Activated CD4-positive, alpha-beta T cell treated with anti-CD3 and anti-CD28 coated beads, Interleukin-2, amount 10 ng/mL, durations not matched to agents 24 days and 14 days (primary cell): ENCODE data around the gene HAUS7. TPM values are rescaled to one million over a fixed set of nuclear protein-coding genes. Genes with fewer than 3 reads are reported as not detected.

Experiments
- DNase-seq: peaks from one replicate; pipeline ENCODE4 v3.0.0; 2022
- H3K27ac Mint-ChIP-seq: one replicate; pipeline ENCODE4 v1.8.0; 2022; ENCODE audit warnings: mild to moderate bottlenecking, mixed read lengths
- H3K27me3 Mint-ChIP-seq: one replicate; pipeline ENCODE4 v1.8.0; 2022; ENCODE audit warnings: mixed read lengths
- H3K36me3 Mint-ChIP-seq: one replicate; pipeline ENCODE4 v1.8.0; 2022; ENCODE audit warnings: low read depth, mild to moderate bottlenecking, mixed read lengths
- H3K4me1 Mint-ChIP-seq: one replicate; pipeline ENCODE4 v1.8.0; 2021; ENCODE audit warnings: mixed read lengths
- H3K4me3 Mint-ChIP-seq: one replicate; pipeline ENCODE4 v1.8.0; 2022; ENCODE audit warnings: mild to moderate bottlenecking, moderate library complexity, mixed read lengths
- H3K9me3 Mint-ChIP-seq: one replicate; pipeline ENCODE4 v1.8.0; 2021; ENCODE audit warnings: mixed read lengths
- intact Hi-C: fragments of 100-400 bp; cut with micrococcal nuclease; formaldehyde crosslinking; loops from one replicate; pipeline ENCODE4 v1.15.1; 2023
- total RNA-seq: library from RNA; stranded (reverse); gene quantifications from 2 replicates; pipeline ENCODE4 v1.2.3, GENCODE V29; 2022

The HAUS7 gene
- total RNA-seq, result 75.7 and 79.4 TPM in 2 replicates

GRCh38 chrX:153470411-153471363, at the start of gene HAUS7:
Gene HAUS7 (minus strand): TSS chrX:153470576. CDS start chrX:153470557, 19 bp downstream.
- H3K27me3 Mint-ChIP-seq, result peaks cover 2% of the 10 kb centered on the region
- no peaks in the 10 kb centered on the region for H3K9me3 Mint-ChIP-seq
- peak within 1 kb of the TSS; percentile 86 for H3K4me3 Mint-ChIP-seq
- peak; percentile 95 for DNase-seq
- H3K27ac Mint-ChIP-seq, result peak within 1 kb of the TSS; percentile 84
- peaks cover 4% of the 10 kb centered on the region for H3K4me1 Mint-ChIP-seq
- H3K36me3 Mint-ChIP-seq, result peaks cover 4% of the 10 kb centered on the region
- intact Hi-C loops, result loop anchor here (1.0 to 10.0 kb wide), 6 partner anchors 37 to 638 kb away; partner anchors contain the start of genes ABCD1, BCAP31, CCNQ and CETN2

GRCh38 chrX:153519569-153520286, 49.4 kb upstream of the HAUS7 start:
- no peak overlapping the region for H3K27ac Mint-ChIP-seq
- DNase-seq, result no peak
- no peaks in the 10 kb centered on the region for H3K9me3 Mint-ChIP-seq
- H3K27me3 Mint-ChIP-seq, result peaks cover 20% of the 10 kb centered on the region
- intact Hi-C loops, result no loop called here
- no peaks in the 10 kb centered on the region for H3K4me1 Mint-ChIP-seq
- no peak overlapping the region for H3K4me3 Mint-ChIP-seq
- H3K36me3 Mint-ChIP-seq, result no peaks in the 10 kb centered on the region

GRCh38 chrX:153517946-153518834, 47.8 kb upstream of the HAUS7 start:
- Mint-ChIP-seq H3K36me3 (no peaks in the 10 kb centered on the region), H3K27ac (no peak overlapping the region)

GRCh38 chrX:153517423-153517822, 47.0 kb upstream of the HAUS7 start, which contains the start of gene ATP2B3:
Gene ATP2B3 (plus strand): TSS chrX:153517642. CDS start chrX:153536248, 18,606 bp downstream.
- Mint-ChIP-seq H3K27ac (no peak within 1 kb of the TSS), H3K27me3 (peaks cover 18% of the 10 kb centered on the region), H3K9me3 (no peaks in the 10 kb centered on the region), H3K36me3 (no peaks in the 10 kb centered on the region), H3K4me1 (no peaks in the 10 kb centered on the region), H3K4me3 (no peak within 1 kb of the TSS)
- no peak for DNase-seq
- intact Hi-C loops, result no loop called here

More at GRCh38 chrX:153517946-153518834, 47.8 kb upstream of the HAUS7 start:
- intact Hi-C loops, result no loop called here
- no peak overlapping the region for H3K4me3 Mint-ChIP-seq
- DNase-seq, result no peak
- H3K9me3 Mint-ChIP-seq, result no peaks in the 10 kb centered on the region
- H3K4me1 Mint-ChIP-seq, result no peaks in the 10 kb centered on the region
- peaks cover 18% of the 10 kb centered on the region for H3K27me3 Mint-ChIP-seq

- intact Hi-C loops, result no loop called here
- H3K4me3 Mint-ChIP-seq, result no peak overlapping the region
- no peak for DNase-seq
Observed at GRCh38 chrX:153516073-153516472, 45.7 kb upstream of the HAUS7 start.

GRCh38 chrX:153515435-153515834, 45.1 kb upstream of the HAUS7 start:
- Mint-ChIP-seq H3K4me3 (no peak overlapping the region), H3K9me3 (no peaks in the 10 kb centered on the region), H3K27me3 (peaks cover 18% of the 10 kb centered on the region), H3K4me1 (no peaks in the 10 kb centered on the region), H3K27ac (no peak overlapping the region), H3K36me3 (no peaks in the 10 kb centered on the region)
- DNase-seq, result no peak
- intact Hi-C loops, result no loop called here

More at GRCh38 chrX:153516073-153516472, 45.7 kb upstream of the HAUS7 start:
- H3K27ac Mint-ChIP-seq, result no peak overlapping the region
- H3K27me3 Mint-ChIP-seq, result peaks cover 18% of the 10 kb centered on the region
- no peaks in the 10 kb centered on the region for H3K4me1 Mint-ChIP-seq
- no peaks in the 10 kb centered on the region for H3K9me3 Mint-ChIP-seq
- H3K36me3 Mint-ChIP-seq, result no peaks in the 10 kb centered on the region

- Mint-ChIP-seq H3K4me1 (no peaks in the 10 kb centered on the region), H3K9me3 (no peaks in the 10 kb centered on the region), H3K36me3 (no peaks in the 10 kb centered on the region), H3K27me3 (peaks cover 17% of the 10 kb centered on the region), H3K27ac (no peak overlapping the region), H3K4me3 (no peak overlapping the region)
- intact Hi-C loops, result no loop called here
- no peak for DNase-seq
Observed at GRCh38 chrX:153514259-153514658, 43.9 kb upstream of the HAUS7 start.

- Mint-ChIP-seq H3K27ac (no peak overlapping the region), H3K27me3 (peaks cover 10% of the 10 kb centered on the region), H3K9me3 (no peaks in the 10 kb centered on the region), H3K36me3 (no peaks in the 10 kb centered on the region), H3K4me1 (no peaks in the 10 kb centered on the region), H3K4me3 (no peak overlapping the region)
- intact Hi-C loops, result no loop called here
- no peak for DNase-seq
Observed at GRCh38 chrX:153513265-153513664, 42.9 kb upstream of the HAUS7 start.

- Mint-ChIP-seq H3K9me3 (no peaks in the 10 kb centered on the region), H3K4me3 (no peak overlapping the region), H3K27ac (no peak overlapping the region), H3K4me1 (no peaks in the 10 kb centered on the region), H3K27me3 (peaks cover 9% of the 10 kb centered on the region), H3K36me3 (no peaks in the 10 kb centered on the region)
- no peak for DNase-seq
- intact Hi-C loops, result no loop called here
Observed at GRCh38 chrX:153512501-153512893, 42.1 kb upstream of the HAUS7 start.

- Mint-ChIP-seq H3K36me3 (no peaks in the 10 kb centered on the region), H3K9me3 (no peaks in the 10 kb centered on the region), H3K4me3 (no peak overlapping the region), H3K27ac (no peak overlapping the region), H3K27me3 (peaks cover 7% of the 10 kb centered on the region), H3K4me1 (no peaks in the 10 kb centered on the region)
- intact Hi-C loops, result no loop called here
- no peak for DNase-seq
Observed at GRCh38 chrX:153511784-153512500, 41.6 kb upstream of the HAUS7 start.

GRCh38 chrX:153510383-153510782, 40.0 kb upstream of the HAUS7 start:
- DNase-seq, result no peak
- Mint-ChIP-seq H3K36me3 (no peaks in the 10 kb centered on the region), H3K27ac (no peak overlapping the region), H3K9me3 (no peaks in the 10 kb centered on the region), H3K4me3 (no peak overlapping the region), H3K4me1 (no peaks in the 10 kb centered on the region), H3K27me3 (no peaks in the 10 kb centered on the region)
- intact Hi-C loops, result no loop called here

GRCh38 chrX:153509592-153509991, 39.2 kb upstream of the HAUS7 start:
- DNase-seq, result no peak
- intact Hi-C loops, result no loop called here
- H3K9me3 Mint-ChIP-seq, result no peaks in the 10 kb centered on the region
- no peaks in the 10 kb centered on the region for H3K36me3 Mint-ChIP-seq
- no peak overlapping the region for H3K27ac Mint-ChIP-seq
- H3K4me1 Mint-ChIP-seq, result no peaks in the 10 kb centered on the region
- H3K27me3 Mint-ChIP-seq, result no peaks in the 10 kb centered on the region
- H3K4me3 Mint-ChIP-seq, result no peak overlapping the region
